HEK293 (cell line): ENCODE results near the gene BSCL2.

Experiments used
- FEZF1 ChIP-seq: fragments of 450-650 bp; formaldehyde crosslinking; IDR thresholded peaks from 2 replicates; pipeline ENCODE4 v1.5.1; 2016; ENCODE audit warnings: missing biosample characterization, missing genetic modification characterization
- INSM2 ChIP-seq: fragments of 450-650 bp; formaldehyde crosslinking; IDR thresholded peaks from 2 replicates; pipeline ENCODE4 v1.5.1; 2016; ENCODE audit warnings: missing biosample characterization, missing genetic modification characterization
- KLF16 ChIP-seq: fragments of 450-650 bp; formaldehyde crosslinking; IDR thresholded peaks from 2 replicates; pipeline ENCODE4 v1.5.1; 2017; ENCODE audit warnings: missing biosample characterization, missing genetic modification characterization
- KLF9 ChIP-seq: fragments of 450-650 bp; formaldehyde crosslinking; IDR thresholded peaks from 2 replicates; pipeline ENCODE4 v1.5.1; 2016; ENCODE audit warnings: missing biosample characterization, missing genetic modification characterization, low read depth
- PATZ1 ChIP-seq: fragments of 450-650 bp; formaldehyde crosslinking; IDR thresholded peaks from 2 replicates; pipeline ENCODE4 v1.5.1; 2016; ENCODE audit warnings: missing biosample characterization, missing genetic modification characterization
- PRDM4 ChIP-seq: fragments of 450-650 bp; formaldehyde crosslinking; IDR thresholded peaks from 2 replicates; pipeline ENCODE4 v1.5.1; 2017; ENCODE audit warnings: missing biosample characterization, missing genetic modification characterization
- SP3 ChIP-seq: fragments of 450-650 bp; formaldehyde crosslinking; IDR thresholded peaks from 2 replicates; pipeline ENCODE4 v1.5.1; 2016; ENCODE audit warnings: missing biosample characterization, missing genetic modification characterization
- ZBTB17 ChIP-seq: fragments of 450-650 bp; formaldehyde crosslinking; IDR thresholded peaks from 2 replicates; pipeline ENCODE4 v1.5.1; 2016; ENCODE audit warnings: missing biosample characterization, missing genetic modification characterization
- ZBTB26 ChIP-seq: fragments of 450-650 bp; formaldehyde crosslinking; optimal IDR thresholded peaks from 2 replicates; pipeline ENCODE3; 2016; ENCODE audit warnings: missing biosample characterization, mild to moderate bottlenecking, missing genetic modification characterization
- ZNF174 ChIP-seq: fragments of 450-650 bp; formaldehyde crosslinking; IDR thresholded peaks from 2 replicates; pipeline ENCODE4 v1.5.0; 2017; ENCODE audit warnings: missing biosample characterization, mild to moderate bottlenecking, missing genetic modification characterization
- ZNF24 ChIP-seq: fragments of 450-650 bp; formaldehyde crosslinking; IDR thresholded peaks from 2 replicates; pipeline ENCODE4 v1.5.1; 2016; ENCODE audit warnings: missing biosample characterization, missing genetic modification characterization
- ZNF366 ChIP-seq: fragments of 450-650 bp; formaldehyde crosslinking; conservative IDR thresholded peaks from 2 replicates; pipeline ENCODE4 v1.5.1; 2016; ENCODE audit warnings: missing biosample characterization, missing genetic modification characterization
- ZNF394 ChIP-seq: fragments of 450-650 bp; formaldehyde crosslinking; IDR thresholded peaks from 2 replicates; pipeline ENCODE4 v1.5.1; 2016; ENCODE audit warnings: missing biosample characterization, missing genetic modification characterization, mild to moderate bottlenecking, moderate library complexity, borderline replicate concordance
- ZNF596 ChIP-seq: fragments of 450-650 bp; IDR thresholded peaks from 2 replicates; pipeline ENCODE4 v1.5.0; 2018; ENCODE audit warnings: missing biosample characterization, mild to moderate bottlenecking, missing genetic modification characterization, moderate library complexity
- ZNF785 ChIP-seq: fragments of 450-650 bp; formaldehyde crosslinking; IDR thresholded peaks from 2 replicates; pipeline ENCODE4 v1.5.1; 2016; ENCODE audit warnings: missing biosample characterization, missing genetic modification characterization
- TF ChIP-seq, protein P1 (sequence below): sonication (generic); formaldehyde crosslinking; IDR thresholded peaks from 2 replicates; pipeline ENCODE4 v1.8.1; 2022; ENCODE audit warnings: mild to moderate bottlenecking, moderate library complexity, missing genetic modification reagents
- TF ChIP-seq, protein P2 (sequence below): fragments of 450-650 bp; formaldehyde crosslinking; IDR thresholded peaks from 2 replicates; pipeline ENCODE4 v1.5.1; 2016; ENCODE audit warnings: missing biosample characterization, missing genetic modification characterization
- TF ChIP-seq, protein P3 (sequence below): fragments of 450-650 bp; formaldehyde crosslinking; IDR thresholded peaks from 2 replicates; pipeline ENCODE4 v1.5.1; 2017; ENCODE audit warnings: missing biosample characterization, mild to moderate bottlenecking, missing genetic modification characterization, moderate library complexity
- TF ChIP-seq, protein P4 (sequence below): fragments of 450-650 bp; formaldehyde crosslinking; IDR thresholded peaks from 2 replicates; pipeline ENCODE4 v1.5.1; 2017; ENCODE audit warnings: missing biosample characterization, missing genetic modification characterization
- TF ChIP-seq, protein P5 (sequence below): fragments of 450-650 bp; formaldehyde crosslinking; IDR thresholded peaks from 2 replicates; pipeline ENCODE4 v1.5.1; 2016; ENCODE audit warnings: missing biosample characterization, missing genetic modification characterization

BSCL2 gene

DNA sequence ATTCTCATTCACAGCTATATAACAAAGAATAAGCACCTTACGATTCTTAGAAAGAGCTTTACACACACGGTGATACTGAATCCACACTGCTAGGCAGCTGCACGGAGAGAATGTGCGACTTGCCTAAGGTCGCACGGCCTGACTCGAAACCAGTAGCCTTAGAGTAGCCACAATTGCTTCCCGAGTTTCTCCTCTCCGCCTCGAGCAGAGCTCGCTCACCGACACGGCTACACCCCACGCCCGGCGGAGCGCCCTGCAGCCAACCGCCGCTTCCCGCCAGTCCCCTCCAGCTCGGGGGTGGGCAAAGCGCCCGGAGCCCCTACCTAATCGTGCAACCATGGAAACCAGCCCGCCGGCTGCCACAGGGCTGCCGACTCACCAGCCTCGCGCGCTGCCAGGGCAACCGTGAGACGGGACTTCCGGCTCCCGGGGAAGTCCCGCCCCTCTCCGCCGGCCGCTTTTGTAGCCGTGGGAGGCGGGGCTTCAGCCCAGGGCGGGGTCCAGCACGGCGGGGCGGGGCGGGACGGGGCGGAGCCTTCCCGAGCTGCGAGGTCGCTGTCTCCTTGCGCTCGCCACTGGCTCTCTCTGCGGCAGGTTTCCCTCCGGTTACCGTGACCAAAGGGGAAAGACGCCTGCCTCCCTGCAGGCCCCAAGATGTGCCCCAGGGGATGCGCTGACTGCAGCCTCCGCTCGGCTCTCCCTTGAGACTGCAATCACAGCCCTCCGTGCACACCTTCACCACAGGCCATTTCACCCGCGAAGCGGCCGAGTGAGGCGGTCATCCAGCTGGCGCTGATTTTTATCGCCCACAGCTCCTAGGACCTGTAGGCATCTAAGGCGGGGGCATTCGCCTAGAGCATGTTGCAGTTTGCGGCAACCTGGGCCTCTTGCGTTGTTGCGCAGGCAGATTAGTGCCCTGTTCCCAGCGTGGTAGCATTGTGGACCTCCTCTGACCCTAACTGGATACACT is 1.1 kb downstream of the BSCL2 start (continued):
- TF ChIP-seq ZNF596 (tag by site-specific recombination): no peak
- TF ChIP-seq, protein P1, sequence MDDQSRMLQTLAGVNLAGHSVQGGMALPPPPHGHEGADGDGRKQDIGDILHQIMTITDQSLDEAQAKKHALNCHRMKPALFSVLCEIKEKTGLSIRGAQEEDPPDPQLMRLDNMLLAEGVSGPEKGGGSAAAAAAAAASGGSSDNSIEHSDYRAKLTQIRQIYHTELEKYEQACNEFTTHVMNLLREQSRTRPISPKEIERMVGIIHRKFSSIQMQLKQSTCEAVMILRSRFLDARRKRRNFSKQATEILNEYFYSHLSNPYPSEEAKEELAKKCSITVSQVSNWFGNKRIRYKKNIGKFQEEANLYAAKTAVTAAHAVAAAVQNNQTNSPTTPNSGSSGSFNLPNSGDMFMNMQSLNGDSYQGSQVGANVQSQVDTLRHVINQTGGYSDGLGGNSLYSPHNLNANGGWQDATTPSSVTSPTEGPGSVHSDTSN (CRISPR knock-in tag): peak; percentile 58; the same call in 1 of the 2 replicates
- TF ChIP-seq, protein P2, sequence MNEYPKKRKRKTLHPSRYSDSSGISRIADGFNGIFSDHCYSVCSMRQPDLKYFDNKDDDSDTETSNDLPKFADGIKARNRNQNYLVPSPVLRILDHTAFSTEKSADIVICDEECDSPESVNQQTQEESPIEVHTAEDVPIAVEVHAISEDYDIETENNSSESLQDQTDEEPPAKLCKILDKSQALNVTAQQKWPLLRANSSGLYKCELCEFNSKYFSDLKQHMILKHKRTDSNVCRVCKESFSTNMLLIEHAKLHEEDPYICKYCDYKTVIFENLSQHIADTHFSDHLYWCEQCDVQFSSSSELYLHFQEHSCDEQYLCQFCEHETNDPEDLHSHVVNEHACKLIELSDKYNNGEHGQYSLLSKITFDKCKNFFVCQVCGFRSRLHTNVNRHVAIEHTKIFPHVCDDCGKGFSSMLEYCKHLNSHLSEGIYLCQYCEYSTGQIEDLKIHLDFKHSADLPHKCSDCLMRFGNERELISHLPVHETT (tag by site-specific recombination): no peak
- no peak for TF ChIP-seq INSM2 (tag by site-specific recombination)
- no peak for TF ChIP-seq KLF16 (tag by site-specific recombination)
- no peak for TF ChIP-seq PRDM4 (tag by site-specific recombination)
- TF ChIP-seq, protein P3, sequence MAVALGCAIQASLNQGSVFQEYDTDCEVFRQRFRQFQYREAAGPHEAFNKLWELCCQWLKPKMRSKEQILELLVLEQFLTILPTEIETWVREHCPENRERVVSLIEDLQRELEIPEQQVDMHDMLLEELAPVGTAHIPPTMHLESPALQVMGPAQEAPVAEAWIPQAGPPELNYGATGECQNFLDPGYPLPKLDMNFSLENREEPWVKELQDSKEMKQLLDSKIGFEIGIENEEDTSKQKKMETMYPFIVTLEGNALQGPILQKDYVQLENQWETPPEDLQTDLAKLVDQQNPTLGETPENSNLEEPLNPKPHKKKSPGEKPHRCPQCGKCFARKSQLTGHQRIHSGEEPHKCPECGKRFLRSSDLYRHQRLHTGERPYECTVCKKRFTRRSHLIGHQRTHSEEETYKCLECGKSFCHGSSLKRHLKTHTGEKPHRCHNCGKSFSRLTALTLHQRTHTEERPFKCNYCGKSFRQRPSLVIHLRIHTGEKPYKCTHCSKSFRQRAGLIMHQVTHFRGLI: no peak
- TF ChIP-seq SP3 (tag by site-specific recombination): peak; percentile 86
- TF ChIP-seq ZNF24 (tag by site-specific recombination): no peak
- TF ChIP-seq ZNF366 (tag by site-specific recombination): no peak
- TF ChIP-seq ZNF785 (tag by site-specific recombination): no peak
- no peak; the same call in 1 of the 2 replicates for TF ChIP-seq ZNF394 (tag by site-specific recombination)
- TF ChIP-seq PATZ1 (tag by site-specific recombination): peak; percentile 83
- peak; percentile 70 for TF ChIP-seq FEZF1 (tag by site-specific recombination)
- peak; percentile 34; the same call in 1 of the 2 replicates for TF ChIP-seq KLF9
- TF ChIP-seq ZBTB17 (tag by site-specific recombination): peak; percentile 66
- peak; percentile 31 for TF ChIP-seq ZBTB26 (tag by site-specific recombination)
- TF ChIP-seq, protein P4, sequence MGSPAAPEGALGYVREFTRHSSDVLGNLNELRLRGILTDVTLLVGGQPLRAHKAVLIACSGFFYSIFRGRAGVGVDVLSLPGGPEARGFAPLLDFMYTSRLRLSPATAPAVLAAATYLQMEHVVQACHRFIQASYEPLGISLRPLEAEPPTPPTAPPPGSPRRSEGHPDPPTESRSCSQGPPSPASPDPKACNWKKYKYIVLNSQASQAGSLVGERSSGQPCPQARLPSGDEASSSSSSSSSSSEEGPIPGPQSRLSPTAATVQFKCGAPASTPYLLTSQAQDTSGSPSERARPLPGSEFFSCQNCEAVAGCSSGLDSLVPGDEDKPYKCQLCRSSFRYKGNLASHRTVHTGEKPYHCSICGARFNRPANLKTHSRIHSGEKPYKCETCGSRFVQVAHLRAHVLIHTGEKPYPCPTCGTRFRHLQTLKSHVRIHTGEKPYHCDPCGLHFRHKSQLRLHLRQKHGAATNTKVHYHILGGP (tag by site-specific recombination): no peak
- TF ChIP-seq, protein P5, sequence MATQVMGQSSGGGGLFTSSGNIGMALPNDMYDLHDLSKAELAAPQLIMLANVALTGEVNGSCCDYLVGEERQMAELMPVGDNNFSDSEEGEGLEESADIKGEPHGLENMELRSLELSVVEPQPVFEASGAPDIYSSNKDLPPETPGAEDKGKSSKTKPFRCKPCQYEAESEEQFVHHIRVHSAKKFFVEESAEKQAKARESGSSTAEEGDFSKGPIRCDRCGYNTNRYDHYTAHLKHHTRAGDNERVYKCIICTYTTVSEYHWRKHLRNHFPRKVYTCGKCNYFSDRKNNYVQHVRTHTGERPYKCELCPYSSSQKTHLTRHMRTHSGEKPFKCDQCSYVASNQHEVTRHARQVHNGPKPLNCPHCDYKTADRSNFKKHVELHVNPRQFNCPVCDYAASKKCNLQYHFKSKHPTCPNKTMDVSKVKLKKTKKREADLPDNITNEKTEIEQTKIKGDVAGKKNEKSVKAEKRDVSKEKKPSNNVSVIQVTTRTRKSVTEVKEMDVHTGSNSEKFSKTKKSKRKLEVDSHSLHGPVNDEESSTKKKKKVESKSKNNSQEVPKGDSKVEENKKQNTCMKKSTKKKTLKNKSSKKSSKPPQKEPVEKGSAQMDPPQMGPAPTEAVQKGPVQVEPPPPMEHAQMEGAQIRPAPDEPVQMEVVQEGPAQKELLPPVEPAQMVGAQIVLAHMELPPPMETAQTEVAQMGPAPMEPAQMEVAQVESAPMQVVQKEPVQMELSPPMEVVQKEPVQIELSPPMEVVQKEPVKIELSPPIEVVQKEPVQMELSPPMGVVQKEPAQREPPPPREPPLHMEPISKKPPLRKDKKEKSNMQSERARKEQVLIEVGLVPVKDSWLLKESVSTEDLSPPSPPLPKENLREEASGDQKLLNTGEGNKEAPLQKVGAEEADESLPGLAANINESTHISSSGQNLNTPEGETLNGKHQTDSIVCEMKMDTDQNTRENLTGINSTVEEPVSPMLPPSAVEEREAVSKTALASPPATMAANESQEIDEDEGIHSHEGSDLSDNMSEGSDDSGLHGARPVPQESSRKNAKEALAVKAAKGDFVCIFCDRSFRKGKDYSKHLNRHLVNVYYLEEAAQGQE (tag by site-specific recombination): peak; percentile 32; the same call in 1 of the 2 replicates
- TF ChIP-seq ZNF174: no peak
